ENCODE measurements around the gene FAM240B. TPM values are rescaled to one million over a fixed set of nuclear protein-coding genes. Genes with fewer than 3 reads are reported as not detected.

FAM240B gene
- total and polyA plus RNA-seq, 10 of the 15 experiments (the other 5 are each of a cell fraction or from before 2014, with no cell fraction given) = not detected

DNA sequence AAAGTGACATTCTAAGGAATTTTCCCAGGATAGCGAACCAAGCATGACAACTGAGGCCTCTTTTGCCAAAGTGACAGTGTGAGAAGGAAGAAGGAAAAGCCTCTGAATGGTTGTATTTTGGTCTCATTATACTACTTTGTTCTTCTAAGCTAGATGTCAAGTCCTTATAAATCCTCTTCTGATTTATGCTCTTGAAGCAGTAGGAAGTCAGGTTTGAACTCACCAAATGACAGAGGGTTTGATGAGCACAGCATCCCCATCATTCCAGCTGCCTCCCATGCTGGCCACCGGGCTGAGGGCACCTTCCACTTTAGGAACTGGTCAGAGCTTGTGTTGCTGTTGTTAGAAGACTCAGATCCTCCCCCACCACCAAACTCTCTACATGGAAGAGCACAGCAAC is 44.1 kb downstream of the FAM240B start:
- POLR2A ChIA-PET = interaction anchor here (0.7 kb wide), 1 partner anchor 22 kb away, joined by 3 read pairs; no protein-coding TSS in a partner anchor

More for the DNA sequence above, 44.1 kb downstream of the FAM240B start:
- Histone ChIP-seq H3K79me2 (ENCODE audit: control insufficient read depth, insufficient read depth, low read length) (no peaks in the 10 kb centered on the region), H3K27ac (ENCODE audit: control insufficient read depth, insufficient read depth) (no peak overlapping the region), H3K4me1 (ENCODE audit: control insufficient read depth, insufficient read depth, low read length) (peaks cover 8% of the 10 kb centered on the region; the same call in 1 of the 2 replicates), H3K9me3 (replicated peaks; ENCODE audit: control insufficient read depth, insufficient read depth, low read length) (no peaks in the 10 kb centered on the region), H4K20me1 (ENCODE audit: control insufficient read depth, insufficient read depth) (no peaks in the 10 kb centered on the region), H3K27me3 (replicated peaks in 1 of 2; ENCODE audit: control insufficient read depth in 2 of 2, insufficient read depth in 2 of 2, low read length in 1 of 2) (no peaks in the 10 kb centered on the region; a peak in 1 of 4 replicates), H3K9ac (ENCODE audit: control insufficient read depth, insufficient read depth, low read length) (no peak overlapping the region), H3K4me2 (ENCODE audit: control insufficient read depth, insufficient read depth) (no peak overlapping the region), H3K4me3 (no peak overlapping the region), H2AFZ (ENCODE audit: control insufficient read depth, low read depth, low read length) (no peak overlapping the region), H3K36me3 (ENCODE audit: control insufficient read depth in 2 of 2, insufficient read depth in 2 of 2, low read length in 1 of 2) (no peaks in the 10 kb centered on the region)
- ChIA-PET RAD21 (ENCODE audit: unreplicated experiment) (interaction anchor here (1.1 to 3.2 kb wide), 4 partner anchors 14 to 32 kb away, joined by 3 to 11 read pairs (median 4); no protein-coding TSS in a partner anchor), SMC1A (ENCODE audit: uncharacterized antibody, unreplicated experiment) (interaction anchor here (0.6 to 2.4 kb wide), 7 partner anchors 10 to 205 kb away, joined by 3 to 15 read pairs (median 4); no protein-coding TSS in a partner anchor), CTCF (interaction anchor here (2.3 to 5.5 kb wide), 3 partner anchors 14 to 33 kb away, joined by 8 to 39 read pairs (median 19); no protein-coding TSS in a partner anchor)
- ATAC-seq (no peak), FAIRE-seq (no peak), DNase-seq (ENCODE audit: low read depth, low spot score) (no peak)
- intact Hi-C loops (cut with micrococcal nuclease; ENCODE audit: unreplicated experiment) = no loop called here
- BruUV-seq (replicated peaks) = no TSS peak
- WGBS (ENCODE audit: insufficient coverage, insufficient replicate concordance, low lambda C conversion rate, missing lambda C conversion rate) = 38% methylated on average over 2 of the region's 2 CpGs
- no peak for TF ChIP-seq CHD4 (IDR thresholded peaks at IDR 0.05)
- no peak for TF ChIP-seq TBL1XR1 (IDR thresholded peaks at IDR 0.05; ENCODE audit: low read depth, low read length)
- no peak for TF ChIP-seq EED (IDR thresholded peaks at IDR 0.05; ENCODE audit: low read depth)
- TF ChIP-seq, protein P1, sequence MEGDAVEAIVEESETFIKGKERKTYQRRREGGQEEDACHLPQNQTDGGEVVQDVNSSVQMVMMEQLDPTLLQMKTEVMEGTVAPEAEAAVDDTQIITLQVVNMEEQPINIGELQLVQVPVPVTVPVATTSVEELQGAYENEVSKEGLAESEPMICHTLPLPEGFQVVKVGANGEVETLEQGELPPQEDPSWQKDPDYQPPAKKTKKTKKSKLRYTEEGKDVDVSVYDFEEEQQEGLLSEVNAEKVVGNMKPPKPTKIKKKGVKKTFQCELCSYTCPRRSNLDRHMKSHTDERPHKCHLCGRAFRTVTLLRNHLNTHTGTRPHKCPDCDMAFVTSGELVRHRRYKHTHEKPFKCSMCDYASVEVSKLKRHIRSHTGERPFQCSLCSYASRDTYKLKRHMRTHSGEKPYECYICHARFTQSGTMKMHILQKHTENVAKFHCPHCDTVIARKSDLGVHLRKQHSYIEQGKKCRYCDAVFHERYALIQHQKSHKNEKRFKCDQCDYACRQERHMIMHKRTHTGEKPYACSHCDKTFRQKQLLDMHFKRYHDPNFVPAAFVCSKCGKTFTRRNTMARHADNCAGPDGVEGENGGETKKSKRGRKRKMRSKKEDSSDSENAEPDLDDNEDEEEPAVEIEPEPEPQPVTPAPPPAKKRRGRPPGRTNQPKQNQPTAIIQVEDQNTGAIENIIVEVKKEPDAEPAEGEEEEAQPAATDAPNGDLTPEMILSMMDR (IDR thresholded peaks at IDR 0.05 in 2 of 3, conservative IDR thresholded peaks at IDR 0.05 in 1 of 3; ENCODE audit: control insufficient read depth in 2 of 3, extremely low read depth in 1 of 3, insufficient read depth in 1 of 3, low read depth in 3 of 3, low read length in 3 of 3) = no peak
- TF ChIP-seq MYB (IDR thresholded peaks at IDR 0.05; ENCODE audit: borderline replicate concordance, low read depth, low read length) = no peak
- no peak for TF ChIP-seq CBX5 (IDR thresholded peaks at IDR 0.05; ENCODE audit: low read depth)
- no peak for TF ChIP-seq NFXL1 (IDR thresholded peaks at IDR 0.05; ENCODE audit: borderline replicate concordance)
- in situ Hi-C loops (cut with MboI) = loop anchor here (25.0 kb wide), 1 partner anchor 764 kb away; the partner anchor contains the start of gene SLC25A51
